Loucy (cell line): ENCODE results near the gene SYF2.

Source experiments
- CTCF ChIP-seq: fragments of 200-600 bp; sonication (generic); conservative IDR thresholded peaks from 2 replicates; pipeline ENCODE4 v1.5.1; 2014; ENCODE audit warnings: mild to moderate bottlenecking, antibody characterized with exemption, low read length
- EZH2phosphoT487 ChIP-seq: fragments of 200-600 bp; IDR thresholded peaks from 2 replicates; pipeline ENCODE4 v1.6.1; 2018; ENCODE audit warnings: antibody characterized with exemption, mild to moderate bottlenecking, moderate library complexity, borderline replicate concordance

GRCh38 chr1:25193229-25193628 is 39.1 kb downstream of the SYF2 start:
- TF ChIP-seq EZH2phosphoT487 (no peak), CTCF (no peak)
